ENCODE measurements around the gene UTF1. TPM values are rescaled to one million over a fixed set of nuclear protein-coding genes. Genes with fewer than 3 reads are reported as not detected.

The UTF1 gene
- total and polyA plus RNA-seq, 4 donors: 0.06 to 0.52 TPM; not detected in 2

- Histone ChIP-seq H3K27me3 (ENCODE audit: control insufficient read depth in 3 of 3, insufficient read depth in 3 of 3, low read length in 2 of 3) (no peaks in the 10 kb centered on the region), H3K27ac (ENCODE audit: low read depth in 1 of 2, low read length in 1 of 2) (no peak overlapping the region), H3K4me3 (no peak overlapping the region), H3K9ac (ENCODE audit: insufficient read depth in 1 of 2, low read length in 2 of 2) (no peak overlapping the region), H3K36me3 (ENCODE audit: control insufficient read depth in 4 of 4, insufficient read depth in 4 of 4, low read length in 4 of 4) (peaks cover 0 to 27% (median 0%) of the 10 kb centered on the region in 4 donors), H3K4me1 (ENCODE audit: control insufficient read depth in 5 of 5, insufficient read depth in 5 of 5, low read length in 5 of 5) (no peaks in the 10 kb centered on the region), H3K9me3 (ENCODE audit: control insufficient read depth in 4 of 4, insufficient read depth in 3 of 4, low read length in 3 of 4) (no peaks in the 10 kb centered on the region)
- DNase-seq (no peak), ATAC-seq (ENCODE audit: insufficient read depth, low FRiP score) (no peak)
- TF ChIP-seq, protein P1, sequence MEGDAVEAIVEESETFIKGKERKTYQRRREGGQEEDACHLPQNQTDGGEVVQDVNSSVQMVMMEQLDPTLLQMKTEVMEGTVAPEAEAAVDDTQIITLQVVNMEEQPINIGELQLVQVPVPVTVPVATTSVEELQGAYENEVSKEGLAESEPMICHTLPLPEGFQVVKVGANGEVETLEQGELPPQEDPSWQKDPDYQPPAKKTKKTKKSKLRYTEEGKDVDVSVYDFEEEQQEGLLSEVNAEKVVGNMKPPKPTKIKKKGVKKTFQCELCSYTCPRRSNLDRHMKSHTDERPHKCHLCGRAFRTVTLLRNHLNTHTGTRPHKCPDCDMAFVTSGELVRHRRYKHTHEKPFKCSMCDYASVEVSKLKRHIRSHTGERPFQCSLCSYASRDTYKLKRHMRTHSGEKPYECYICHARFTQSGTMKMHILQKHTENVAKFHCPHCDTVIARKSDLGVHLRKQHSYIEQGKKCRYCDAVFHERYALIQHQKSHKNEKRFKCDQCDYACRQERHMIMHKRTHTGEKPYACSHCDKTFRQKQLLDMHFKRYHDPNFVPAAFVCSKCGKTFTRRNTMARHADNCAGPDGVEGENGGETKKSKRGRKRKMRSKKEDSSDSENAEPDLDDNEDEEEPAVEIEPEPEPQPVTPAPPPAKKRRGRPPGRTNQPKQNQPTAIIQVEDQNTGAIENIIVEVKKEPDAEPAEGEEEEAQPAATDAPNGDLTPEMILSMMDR (IDR thresholded peaks at IDR 0.05; ENCODE audit: control extremely low read depth, extremely low read depth): no peak
- WGBS, 2 donors: 95 to 96% methylated on average over 21 to 22 of the region's 22 CpGs
Observed at GRCh38 chr10:133268532-133268931, 38.5 kb downstream of the UTF1 start.

DNA sequence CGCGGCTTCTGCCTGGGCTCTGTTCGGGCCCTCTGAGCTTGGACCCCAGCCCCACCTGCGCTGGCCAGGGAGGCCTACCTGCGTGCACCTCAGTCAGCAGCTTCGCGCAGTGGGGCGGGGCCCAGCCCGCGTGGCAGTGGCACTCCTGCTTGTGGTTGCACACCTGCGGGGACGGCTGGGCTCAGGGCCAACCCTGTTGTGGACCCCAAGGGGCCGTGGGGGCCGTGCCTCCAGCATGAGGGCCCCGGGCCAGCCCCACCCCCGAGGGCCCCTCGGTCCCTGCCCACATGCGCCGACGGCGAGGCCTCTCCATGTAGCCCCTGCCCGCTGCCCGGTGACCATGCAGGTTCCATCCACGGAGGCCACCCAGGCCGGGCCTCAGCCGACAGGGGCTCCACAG, 39.4 kb downstream of the UTF1 start:
- H3K9ac ChIP-seq (ENCODE audit: insufficient read depth in 1 of 2, low read length in 2 of 2): no peak overlapping the region
- whole genome bisulfite sequencing, 2 donors: 91 to 94% methylated on average over 24 to 26 of the region's 26 CpGs
- no peak overlapping the region for H3K27ac ChIP-seq (ENCODE audit: low read depth in 1 of 2, low read length in 1 of 2)
- TF ChIP-seq, protein P1 (IDR thresholded peaks at IDR 0.05; ENCODE audit: control extremely low read depth, extremely low read depth): no peak
- H3K36me3 ChIP-seq (ENCODE audit: control insufficient read depth in 4 of 4, insufficient read depth in 4 of 4, low read length in 4 of 4): peaks cover 0 to 27% (median 0%) of the 10 kb centered on the region in 4 donors
- H3K4me1 ChIP-seq (ENCODE audit: control insufficient read depth in 5 of 5, insufficient read depth in 5 of 5, low read length in 5 of 5): no peaks in the 10 kb centered on the region
- H3K9me3 ChIP-seq (ENCODE audit: control insufficient read depth in 4 of 4, insufficient read depth in 3 of 4, low read length in 3 of 4): no peaks in the 10 kb centered on the region
- H3K4me3 ChIP-seq: no peak overlapping the region
- ATAC-seq (ENCODE audit: insufficient read depth, low FRiP score): no peak
- no peak for DNase-seq
- no peaks in the 10 kb centered on the region for H3K27me3 ChIP-seq (ENCODE audit: control insufficient read depth in 3 of 3, insufficient read depth in 3 of 3, low read length in 2 of 3)

DNA sequence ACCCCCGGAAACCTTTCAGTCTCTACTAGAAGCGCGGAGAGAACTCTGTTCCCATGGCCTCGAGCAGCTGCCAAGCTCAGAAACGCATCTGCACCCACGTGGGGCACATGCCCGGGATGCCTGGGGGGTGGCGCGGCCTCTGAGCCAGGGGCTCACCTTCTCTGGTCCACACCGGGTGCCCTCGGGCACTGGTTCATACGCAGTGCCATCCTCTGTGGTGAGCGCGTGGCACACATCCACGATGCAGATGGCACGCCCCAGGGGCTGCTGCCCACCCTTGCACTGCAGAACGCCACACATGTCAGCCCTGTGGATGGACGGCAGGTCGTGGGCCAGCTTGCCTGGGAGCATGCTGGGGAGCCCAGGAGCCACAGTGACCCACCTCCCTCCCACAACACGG, 40.2 kb downstream of the UTF1 start:
- no peak overlapping the region for H3K9ac ChIP-seq (ENCODE audit: insufficient read depth in 1 of 2, low read length in 2 of 2)
- ATAC-seq (ENCODE audit: insufficient read depth, low FRiP score) (no peak), DNase-seq (no peak)
- H3K27me3 ChIP-seq (ENCODE audit: control insufficient read depth in 3 of 3, insufficient read depth in 3 of 3, low read length in 2 of 3): no peaks in the 10 kb centered on the region
- no peak overlapping the region for H3K4me3 ChIP-seq
- H3K27ac ChIP-seq (ENCODE audit: low read depth in 1 of 2, low read length in 1 of 2): no peak overlapping the region
- TF ChIP-seq, protein P1 (IDR thresholded peaks at IDR 0.05; ENCODE audit: control extremely low read depth, extremely low read depth): no peak
- H3K9me3 ChIP-seq (ENCODE audit: control insufficient read depth in 4 of 4, insufficient read depth in 3 of 4, low read length in 3 of 4): no peaks in the 10 kb centered on the region
- H3K4me1 ChIP-seq (ENCODE audit: control insufficient read depth in 5 of 5, insufficient read depth in 5 of 5, low read length in 5 of 5): peaks cover 0 to 7% (median 0%) of the 10 kb centered on the region in 5 donors
- 92 to 94% methylated on average over 20 of the region's 20 CpGs for WGBS, 2 donors
- peaks cover 0 to 27% (median 0%) of the 10 kb centered on the region in 4 donors for H3K36me3 ChIP-seq (ENCODE audit: control insufficient read depth in 4 of 4, insufficient read depth in 4 of 4, low read length in 4 of 4)

DNA sequence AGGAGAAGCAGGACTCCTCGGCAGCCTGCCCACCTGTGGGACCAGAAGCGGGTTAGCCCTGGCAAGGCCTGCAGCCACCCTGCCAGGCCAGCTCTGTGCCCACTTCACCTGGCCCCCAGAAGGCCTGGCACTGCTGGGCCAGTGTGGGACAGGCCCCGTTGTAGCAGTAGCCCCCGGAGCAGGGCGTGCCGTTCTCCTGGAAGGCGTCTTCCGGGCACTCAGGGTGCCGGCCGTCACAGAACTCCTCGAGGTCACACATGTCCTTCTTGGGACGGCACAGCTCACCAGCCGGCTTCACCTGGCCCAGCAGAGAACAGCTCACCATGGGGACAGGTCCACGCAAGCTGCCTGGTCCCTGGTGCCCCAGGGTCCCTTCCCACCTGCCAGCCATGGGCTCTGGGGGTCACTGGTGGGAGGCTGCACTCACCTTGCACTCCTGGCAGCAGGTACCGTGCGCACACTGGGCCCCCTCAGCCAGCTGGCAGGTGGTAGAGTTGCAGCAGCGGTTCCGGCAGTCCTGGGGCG, 40.8 kb downstream of the UTF1 start:
- peaks cover 0 to 27% (median 0%) of the 10 kb centered on the region in 4 donors for H3K36me3 ChIP-seq (ENCODE audit: control insufficient read depth in 4 of 4, insufficient read depth in 4 of 4, low read length in 4 of 4)

More for the DNA sequence above, 40.8 kb downstream of the UTF1 start:
- Histone ChIP-seq H3K9me3 (ENCODE audit: control insufficient read depth in 4 of 4, insufficient read depth in 3 of 4, low read length in 3 of 4) (no peaks in the 10 kb centered on the region), H3K27ac (ENCODE audit: low read depth in 1 of 2, low read length in 1 of 2) (no peak overlapping the region), H3K9ac (ENCODE audit: insufficient read depth in 1 of 2, low read length in 2 of 2) (no peak overlapping the region), H3K4me3 (no peak overlapping the region), H3K4me1 (ENCODE audit: control insufficient read depth in 5 of 5, insufficient read depth in 5 of 5, low read length in 5 of 5) (peaks cover 0 to 8% (median 0%) of the 10 kb centered on the region in 5 donors), H3K27me3 (ENCODE audit: control insufficient read depth in 3 of 3, insufficient read depth in 3 of 3, low read length in 2 of 3) (no peaks in the 10 kb centered on the region)
- DNase-seq (no peak), ATAC-seq (ENCODE audit: insufficient read depth, low FRiP score) (no peak)
- TF ChIP-seq, protein P1 (IDR thresholded peaks at IDR 0.05; ENCODE audit: control extremely low read depth, extremely low read depth): no peak
- 94 to 98% methylated on average over 19 of the region's 19 CpGs for WGBS, 2 donors
